NCI-H2227 (cell line): ENCODE measurements around the gene CD300H.
A peak's percentile ranks its signal among the peaks of the same experiment; 100 is the strongest.

Experiments
- DNase-seq: peaks from one replicate; lab custom pipeline; 2025; ENCODE audit not compliant: unreplicated experiment; lab: John Stamatoyannopoulos, UW

Gene CD300H

DNA sequence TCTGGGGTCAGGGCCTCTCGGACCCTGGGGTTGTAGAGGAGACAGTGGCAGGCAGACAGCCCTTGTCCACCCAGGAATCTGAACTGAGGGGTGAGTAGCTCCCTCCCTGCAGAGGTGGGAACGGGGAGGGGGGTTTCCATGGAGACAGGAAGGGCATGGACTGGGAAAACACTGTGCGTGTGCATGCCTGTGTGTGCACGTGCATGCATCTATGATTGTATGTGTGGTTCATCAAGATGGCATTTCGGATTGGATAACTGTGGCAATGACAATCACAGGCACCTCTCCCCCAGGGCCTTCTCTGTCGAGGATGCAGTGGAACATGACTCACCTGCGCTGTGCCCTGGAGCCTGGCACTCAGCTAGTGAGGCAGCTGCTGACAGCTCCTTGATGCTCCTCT is 15.3 kb downstream of the CD300H start:
- DNase-seq = peak; percentile 46

DNA sequence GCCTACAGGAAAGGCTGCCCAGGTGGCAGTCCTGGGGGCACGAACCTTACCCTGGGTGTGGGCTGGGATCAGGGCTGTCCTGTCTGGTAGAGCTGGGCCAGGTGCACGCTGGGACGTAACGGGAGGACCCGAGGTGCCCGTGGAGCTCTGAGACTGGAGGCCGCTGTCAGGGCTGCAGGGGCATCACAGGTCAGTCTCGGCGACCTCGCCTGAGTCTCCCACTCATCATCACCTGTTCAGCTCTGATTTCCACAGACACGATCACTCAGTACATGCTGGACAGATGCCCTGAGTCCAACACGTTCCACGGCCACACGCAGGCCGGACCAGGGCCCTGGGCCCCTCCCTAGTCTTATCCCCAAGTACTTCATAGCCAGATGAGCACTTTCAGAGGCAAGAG is 16.7 kb downstream of the CD300H start:
- no peak for DNase-seq

DNA sequence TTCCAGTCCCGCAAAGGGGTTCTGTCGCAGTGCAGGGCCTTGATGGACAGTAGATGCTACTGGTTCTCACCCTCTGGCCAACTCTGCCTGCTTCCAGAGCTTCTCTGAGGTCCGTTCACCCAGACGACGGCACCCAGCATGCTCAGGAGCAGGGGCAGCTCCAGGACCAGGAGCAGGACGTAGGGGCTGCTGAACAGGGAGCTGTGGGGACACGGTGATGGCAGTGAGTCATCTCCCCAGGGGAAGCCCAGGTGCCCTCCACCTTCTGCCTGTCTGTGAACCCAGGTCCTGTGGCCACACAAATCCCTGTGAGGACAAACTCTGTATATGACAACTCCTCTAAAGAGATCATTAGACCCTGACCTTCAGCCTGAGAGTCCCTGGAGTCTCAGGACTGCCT is 18.0 kb downstream of the CD300H start:
- no peak for DNase-seq

DNA sequence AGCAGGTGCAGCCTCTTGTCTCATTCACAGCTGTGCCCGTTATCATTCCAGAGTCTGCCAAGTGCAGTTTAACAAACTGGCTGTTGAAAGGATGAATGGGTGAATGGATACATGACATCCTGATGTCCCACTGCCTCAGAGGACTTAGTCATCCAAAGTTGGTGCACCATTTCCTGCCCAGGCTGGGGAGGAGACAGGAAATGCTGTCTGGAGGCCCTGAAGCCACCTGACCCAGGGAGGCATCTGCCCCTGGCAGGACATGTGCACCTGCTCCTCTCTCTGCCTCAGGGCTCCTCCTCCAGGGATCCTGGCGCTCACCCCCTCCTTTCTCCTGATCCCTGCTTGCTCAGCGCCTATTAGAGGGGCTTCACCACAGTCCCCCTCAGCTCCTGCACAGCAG is 19.6 kb downstream of the CD300H start:
- DNase-seq = no peak

- no peak for DNase-seq
Observed at GRCh38 chr17:74547264-74547663, 20.0 kb downstream of the CD300H start.

DNA sequence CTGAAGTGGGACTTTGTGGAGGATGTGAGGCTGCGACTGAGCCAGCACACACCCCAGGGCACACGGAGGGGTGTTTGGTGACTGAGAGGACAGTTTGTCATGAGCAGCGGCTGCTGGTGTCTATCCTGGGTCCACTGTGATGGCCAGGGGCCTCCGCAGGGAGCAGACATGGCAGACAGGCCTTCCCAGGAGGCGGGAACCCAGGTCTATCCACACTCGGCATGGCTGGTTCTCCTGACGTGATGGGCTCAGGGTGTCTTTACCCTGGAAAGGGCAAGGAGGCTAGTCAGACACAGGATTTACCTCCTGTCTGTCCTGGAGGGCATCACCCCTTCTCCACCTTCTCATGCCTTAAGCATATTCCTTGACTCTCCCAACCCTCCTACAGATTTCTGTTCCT is 20.7 kb downstream of the CD300H start:
- no peak for DNase-seq

DNA sequence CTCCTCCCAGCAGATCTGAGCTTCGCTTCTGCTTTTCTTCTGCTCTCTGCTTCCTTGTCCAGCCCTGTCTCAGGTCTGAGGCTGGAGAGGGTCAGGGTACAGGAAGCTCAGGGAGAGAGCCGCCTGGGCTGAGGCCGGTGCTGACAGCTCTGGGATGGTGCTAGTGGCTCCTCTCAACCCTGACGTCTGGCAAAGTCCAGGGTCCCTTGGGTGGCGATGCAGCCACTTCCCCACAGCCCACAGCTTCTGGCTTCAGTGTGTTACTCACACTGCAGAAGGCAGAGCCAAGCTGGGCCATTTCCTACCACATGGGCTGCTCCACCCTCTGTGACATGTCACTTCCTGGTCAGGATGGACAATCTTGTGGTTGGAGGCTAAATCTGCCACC is 21.5 kb downstream of the CD300H start, which contains the start of gene CD300C:
Gene CD300C (minus strand): TSS at position 273 of the 388 bp plus-strand sequence. CDS start 333 bp downstream, outside the sequence.
- no peak for DNase-seq

- DNase-seq = no peak
Observed at GRCh38 chr17:74544991-74545842, 22.1 kb downstream of the CD300H start.

DNA sequence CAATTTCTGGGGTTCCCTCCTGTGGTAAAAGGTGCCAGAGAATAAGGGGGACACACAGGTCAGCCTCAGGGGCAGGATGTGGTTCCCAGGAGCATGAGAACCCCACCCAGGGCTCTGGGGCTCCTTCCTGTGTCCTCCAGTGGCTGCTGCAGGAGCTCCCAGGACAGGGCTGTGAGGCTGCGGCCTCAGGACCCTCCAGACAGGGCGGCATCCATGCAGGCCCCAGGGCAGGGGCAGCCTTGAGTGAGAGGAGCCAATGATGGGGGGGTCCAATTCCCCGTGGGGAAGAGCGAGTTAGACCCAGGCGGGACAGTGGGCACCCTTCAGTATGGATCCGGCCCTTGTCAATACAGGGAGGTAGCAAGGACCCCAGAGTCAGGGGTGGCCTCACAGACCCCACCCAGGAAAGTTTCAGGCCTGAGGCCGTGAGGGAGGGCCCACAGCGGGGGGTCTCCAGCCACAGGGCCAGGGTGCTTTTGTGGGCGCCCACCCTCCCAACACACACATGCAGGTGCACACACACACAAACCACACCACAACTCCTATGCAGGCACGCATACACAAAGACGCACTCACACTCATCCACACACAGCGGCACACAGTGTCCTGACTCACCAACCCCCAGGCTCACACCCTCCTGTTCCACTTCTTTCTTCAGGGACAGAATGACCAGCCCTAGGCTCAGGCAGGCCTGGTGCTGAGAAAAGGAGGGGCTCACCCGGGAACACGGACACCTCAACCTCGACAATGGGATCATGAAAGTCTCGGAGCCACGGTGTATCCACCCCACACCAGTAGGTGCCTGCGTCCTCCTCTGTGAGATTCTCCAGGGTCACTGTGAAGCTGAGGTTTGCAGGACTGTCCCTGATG is 23.2 kb downstream of the CD300H start:
- DNase-seq = no peak

DNA sequence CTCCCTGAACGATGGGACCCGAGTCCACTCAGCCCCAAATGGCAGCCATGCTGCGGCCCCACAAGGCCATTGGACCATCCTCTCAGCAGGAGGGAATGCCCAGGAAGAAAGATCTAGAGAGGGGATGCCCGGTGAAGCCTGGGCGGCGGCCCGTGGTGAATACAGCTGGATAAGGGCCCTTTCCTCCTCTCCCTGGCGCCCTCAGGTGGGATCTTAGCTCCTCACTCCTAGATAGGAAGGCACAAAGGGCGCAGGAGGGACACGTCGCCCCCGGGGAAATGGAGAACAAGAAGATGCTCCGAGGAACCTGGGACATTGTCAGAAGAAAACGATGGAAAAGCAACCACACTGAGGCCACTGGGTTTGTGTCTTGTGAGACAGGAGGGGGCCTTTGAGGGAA is 23.9 kb downstream of the CD300H start:
- DNase-seq = no peak

GRCh38 chr17:74542727-74543383 is 24.5 kb downstream of the CD300H start:
- DNase-seq = no peak

GRCh38 chr17:74542166-74542565 is 25.1 kb downstream of the CD300H start:
- no peak for DNase-seq

DNA sequence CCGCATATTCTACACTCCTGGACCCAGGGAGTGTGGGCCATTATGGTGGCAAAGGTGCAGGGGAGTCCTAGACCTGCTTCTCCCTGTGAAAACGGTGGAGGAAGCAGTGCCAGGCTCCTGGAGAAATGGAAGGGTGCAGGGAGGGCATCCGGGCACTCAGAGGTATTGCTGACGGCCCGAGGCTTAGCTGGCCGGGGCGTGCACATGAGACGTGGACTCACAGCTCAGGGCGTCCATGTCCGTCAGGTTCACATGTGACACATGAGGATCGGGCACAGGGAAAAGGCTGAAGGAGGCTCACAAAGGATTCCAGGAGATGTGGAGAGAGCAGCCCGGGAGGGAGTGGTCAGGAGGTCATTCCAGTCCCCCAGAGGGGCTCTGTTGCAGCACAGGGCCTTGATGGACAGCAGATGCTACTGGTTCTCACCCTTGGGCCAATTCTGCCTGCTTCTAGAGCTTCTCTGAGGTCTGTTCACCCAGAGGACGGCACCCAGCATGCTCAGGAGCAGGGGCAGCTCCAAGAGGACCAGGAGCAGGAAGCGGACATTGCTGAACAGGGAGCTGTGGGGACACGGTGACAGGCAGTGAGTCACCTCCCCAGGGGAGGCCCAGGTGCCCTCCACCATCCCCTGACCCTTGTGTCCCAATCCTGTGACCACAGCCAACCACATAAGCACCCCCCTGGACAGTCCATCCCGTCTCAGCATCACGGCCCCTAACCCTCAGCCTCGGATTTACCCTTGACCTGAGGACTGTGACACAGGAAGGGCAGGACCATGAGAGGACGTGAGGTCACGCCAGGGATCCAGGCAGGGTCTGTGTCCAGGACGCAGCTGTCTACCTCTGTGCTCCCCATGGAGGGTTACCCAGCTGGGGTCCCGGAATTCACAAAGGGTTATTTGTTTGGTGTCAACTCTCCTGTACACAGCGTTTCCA is 25.9 kb downstream of the CD300H start:
- DNase-seq = no peak

DNA sequence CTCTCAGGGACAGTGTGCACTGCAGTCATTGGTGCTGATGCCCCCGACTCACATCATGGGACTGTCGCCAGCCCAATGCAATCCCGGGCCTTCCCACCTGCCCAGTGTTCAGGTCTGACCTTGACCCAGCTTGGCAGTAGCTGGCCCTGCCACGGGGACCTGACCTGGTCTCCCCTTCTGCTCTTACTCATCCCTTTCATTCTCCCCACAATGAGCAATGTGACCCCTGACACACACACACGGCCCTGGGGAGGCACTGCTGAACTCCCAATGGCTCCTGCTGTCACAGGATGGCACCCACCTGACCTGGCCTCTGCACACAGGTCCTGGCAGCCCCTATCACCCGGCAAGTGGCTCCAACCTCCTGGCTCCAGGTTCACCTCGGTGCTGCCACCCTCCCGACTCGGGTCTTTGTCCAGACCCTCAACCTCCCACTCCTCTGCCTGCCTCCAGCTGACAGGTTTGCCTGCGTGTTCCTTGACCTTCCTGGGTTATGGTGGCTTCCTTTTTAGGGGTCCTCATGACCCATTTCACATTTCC is 28.0 kb downstream of the CD300H start:
- no peak for DNase-seq

DNA sequence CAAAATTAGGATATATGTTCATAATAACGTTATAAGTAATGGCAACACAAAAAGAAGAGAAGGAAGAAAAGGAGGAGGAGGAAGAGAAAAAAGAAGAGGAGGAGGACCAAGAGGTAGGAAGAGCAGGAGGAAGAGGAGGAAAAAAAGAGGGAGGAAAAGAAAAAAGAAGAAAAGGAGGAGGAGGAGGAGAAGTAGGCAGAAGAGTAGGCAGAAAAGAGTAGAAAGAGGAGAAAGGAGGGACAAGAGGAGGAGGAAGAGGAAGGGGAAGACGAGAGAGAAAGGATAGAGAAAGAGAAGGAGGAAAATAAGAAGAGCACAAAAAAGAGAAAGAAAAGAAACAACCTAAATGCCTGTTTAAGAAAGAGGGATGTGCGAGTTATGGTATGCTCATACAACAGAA is 30.4 kb downstream of the CD300H start:
- no peak for DNase-seq

- DNase-seq = no peak
Observed at GRCh38 chr17:74532115-74532514, 35.2 kb downstream of the CD300H start.

- DNase-seq = no peak
Observed at GRCh38 chr17:74531231-74531761, 36.0 kb downstream of the CD300H start, which contains the start of gene CD300LB. TSS of gene CD300LB (minus strand) at chr17:74531475. CDS start at chr17:74531350, 125 bp downstream.

DNA sequence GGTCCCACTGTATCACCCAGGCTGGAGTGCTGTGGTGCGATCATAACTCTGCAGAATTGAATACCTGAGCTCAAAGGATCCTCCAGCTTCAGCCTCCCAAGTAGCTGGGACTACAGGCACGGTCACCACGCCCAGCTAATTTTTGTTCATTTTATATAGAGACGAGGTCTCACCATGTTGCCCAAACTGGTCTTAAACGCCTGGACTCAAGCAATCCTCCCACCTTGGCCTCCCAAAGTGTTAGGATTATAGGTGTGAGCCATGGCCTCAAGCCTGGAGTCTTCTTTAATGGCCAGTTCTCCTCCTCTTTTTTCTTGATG is 36.5 kb downstream of the CD300H start:
- no peak for DNase-seq

- DNase-seq = no peak
Observed at GRCh38 chr17:74529243-74529642, 38.1 kb downstream of the CD300H start.
